ENCODE data around the gene KRT35. TPM values are rescaled to one million over a fixed set of nuclear protein-coding genes. Genes with fewer than 3 reads are reported as not detected.

KRT35 gene
- total and polyA plus RNA-seq, 2 of the 13 experiments (the other 11 are each of a cell fraction or from before 2014, with no cell fraction given) = not detected

GRCh38 chr17:41513168-41513547 lies 32.2 kb upstream of the KRT35 start:
- in situ Hi-C loops (cut with HindIII; ENCODE audit: extremely low pct_ligation_motif_present, low pct_unique_long_range_greater_than_20kb) (no loop called here), intact Hi-C loops (cut with micrococcal nuclease; ENCODE audit: unreplicated experiment) (no loop called here)
- no peak for DNase-seq (ENCODE audit: low spot score)
- H3K4me3 ChIP-seq (replicated peaks in 1 of 3; ENCODE audit: insufficient read depth in 1 of 3, low read depth in 2 of 3, low read length in 3 of 3) = no peak overlapping the region
- H3K9me3 ChIP-seq (ENCODE audit: low read length) = no peaks in the 10 kb centered on the region
- ATAC-seq = no peak
- H3K79me2 ChIP-seq (ENCODE audit: insufficient read depth, low read length) = no peaks in the 10 kb centered on the region
- H3K27me3 ChIP-seq (ENCODE audit: control insufficient read depth in 1 of 2, insufficient read depth in 2 of 2, low read length in 2 of 2) = peaks cover 5 to 37% of the 10 kb centered on the region in 2 experiments
- WGBS (ENCODE audit: low lambda C conversion rate) = 67% methylated on average over 5 of the region's 5 CpGs
- TF ChIP-seq LCORL (IDR thresholded peaks at IDR 0.05) (peak; percentile 70), LCORL (CRISPR knock-in tag; IDR thresholded peaks at IDR 0.05) (no peak), RFX3 (CRISPR knock-in tag; IDR thresholded peaks at IDR 0.05) (no peak)
- FAIRE-seq = no peak
- CTCF ChIA-PET (ENCODE audit: low intra/inter-chr PET ratio, low total read pairs) = no interaction called here
- no peak overlapping the region for H3K4me2 ChIP-seq (ENCODE audit: low read depth, low read length)
- H3K36me3 ChIP-seq (replicated peaks in 1 of 2; ENCODE audit: control insufficient read depth in 1 of 2, insufficient read depth in 2 of 2, low read length in 2 of 2) = no peaks in the 10 kb centered on the region
- POLR2A ChIA-PET = no interaction called here
- no peak overlapping the region for H3K27ac ChIP-seq (ENCODE audit: extremely low read length, insufficient read depth, low read length)
- H3K9ac ChIP-seq (ENCODE audit: insufficient read depth, low read depth, low read length) = no peak overlapping the region
- no TSS peak for BruUV-seq (replicated peaks)
- no peak overlapping the region for H2AFZ ChIP-seq (ENCODE audit: low read length)
- no peaks in the 10 kb centered on the region for H4K20me1 ChIP-seq (ENCODE audit: insufficient read depth, low read length)
- no peaks in the 10 kb centered on the region for H3K4me1 ChIP-seq (ENCODE audit: insufficient read depth, low read length)

GRCh38 chr17:41512546-41513167 lies 31.7 kb upstream of the KRT35 start:
- DNase-seq (ENCODE audit: low spot score) = no peak
- Histone ChIP-seq H3K9me3 (ENCODE audit: low read length) (no peaks in the 10 kb centered on the region), H3K27me3 (ENCODE audit: control insufficient read depth in 1 of 2, insufficient read depth in 2 of 2, low read length in 2 of 2) (peaks cover 6 to 42% of the 10 kb centered on the region in 2 experiments), H3K4me3 (replicated peaks in 1 of 3; ENCODE audit: insufficient read depth in 1 of 3, low read depth in 2 of 3, low read length in 3 of 3) (no peak overlapping the region), H4K20me1 (ENCODE audit: insufficient read depth, low read length) (no peaks in the 10 kb centered on the region), H3K36me3 (replicated peaks in 1 of 2; ENCODE audit: control insufficient read depth in 1 of 2, insufficient read depth in 2 of 2, low read length in 2 of 2) (no peaks in the 10 kb centered on the region), H3K9ac (ENCODE audit: insufficient read depth, low read depth, low read length) (no peak overlapping the region), H3K27ac (ENCODE audit: extremely low read length, insufficient read depth, low read length) (no peak overlapping the region), H3K4me2 (ENCODE audit: low read depth, low read length) (no peak overlapping the region), H3K79me2 (ENCODE audit: insufficient read depth, low read length) (no peaks in the 10 kb centered on the region), H3K4me1 (ENCODE audit: insufficient read depth, low read length) (no peaks in the 10 kb centered on the region), H2AFZ (ENCODE audit: low read length) (no peak overlapping the region)
- no peak for FAIRE-seq
- in situ Hi-C loops (cut with HindIII; ENCODE audit: extremely low pct_ligation_motif_present, low pct_unique_long_range_greater_than_20kb) (no loop called here), intact Hi-C loops (cut with micrococcal nuclease; ENCODE audit: unreplicated experiment) (no loop called here)
- 8% methylated on average over 7 of the region's 7 CpGs for WGBS (ENCODE audit: low lambda C conversion rate)
- ATAC-seq = no peak
- CTCF ChIA-PET (ENCODE audit: low intra/inter-chr PET ratio, low total read pairs) = no interaction called here
- no TSS peak for BruUV-seq (replicated peaks)
- TF ChIP-seq GTF3A (CRISPR knock-in tag; conservative IDR thresholded peaks at IDR 0.05) (no peak), YEATS4 (CRISPR knock-in tag; IDR thresholded peaks at IDR 0.05; ENCODE audit: borderline replicate concordance) (no peak), KLF15 (CRISPR knock-in tag; IDR thresholded peaks at IDR 0.05; ENCODE audit: borderline replicate concordance) (no peak), FOSL1 (CRISPR knock-in tag; IDR thresholded peaks at IDR 0.05; ENCODE audit: borderline replicate concordance) (no peak), JUNB (CRISPR knock-in tag; IDR thresholded peaks at IDR 0.05; ENCODE audit: borderline replicate concordance) (no peak), HNF4G (IDR thresholded peaks at IDR 0.05; ENCODE audit: borderline replicate concordance, low read depth, low read length) (no peak), HNF4G (CRISPR knock-in tag; IDR thresholded peaks at IDR 0.05; ENCODE audit: borderline replicate concordance, low read depth) (no peak), JUN (CRISPR knock-in tag; IDR thresholded peaks at IDR 0.05) (no peak), ZNF609 (CRISPR knock-in tag; IDR thresholded peaks at IDR 0.05; ENCODE audit: borderline replicate concordance) (no peak), ZNF598 (CRISPR knock-in tag; IDR thresholded peaks at IDR 0.05; ENCODE audit: borderline replicate concordance) (no peak), KDM3A (CRISPR knock-in tag; IDR thresholded peaks at IDR 0.05; ENCODE audit: low read depth) (no peak), DNMT1 (CRISPR knock-in tag; IDR thresholded peaks at IDR 0.05) (no peak)
- POLR2A ChIA-PET = no interaction called here
